ENCODE data around the gene SLC25A13.
"Not testable (repeated sequence)": the region's sequence is repeated elsewhere in the genome, so short reads cannot be mapped to it uniquely, and the experiment has no call there.

Gene SLC25A13

GRCh38 chr7:96293911-96294310 lies 28.0 kb downstream of the SLC25A13 start:
- H3K9ac ChIP-seq (ENCODE audit: low read depth, low read length); H3K4me1 ChIP-seq (ENCODE audit: control insufficient read depth, insufficient read depth, low read length); H3K27me3 ChIP-seq (ENCODE audit: control insufficient read depth, insufficient read depth, low read length); H3K4me3 ChIP-seq (ENCODE audit: low read length); H3K4me2 ChIP-seq (ENCODE audit: low read length); H3K9me3 ChIP-seq (replicated peaks; ENCODE audit: low read length); H3K36me3 ChIP-seq (ENCODE audit: insufficient read depth, low read length): not testable (repeated sequence)

DNA sequence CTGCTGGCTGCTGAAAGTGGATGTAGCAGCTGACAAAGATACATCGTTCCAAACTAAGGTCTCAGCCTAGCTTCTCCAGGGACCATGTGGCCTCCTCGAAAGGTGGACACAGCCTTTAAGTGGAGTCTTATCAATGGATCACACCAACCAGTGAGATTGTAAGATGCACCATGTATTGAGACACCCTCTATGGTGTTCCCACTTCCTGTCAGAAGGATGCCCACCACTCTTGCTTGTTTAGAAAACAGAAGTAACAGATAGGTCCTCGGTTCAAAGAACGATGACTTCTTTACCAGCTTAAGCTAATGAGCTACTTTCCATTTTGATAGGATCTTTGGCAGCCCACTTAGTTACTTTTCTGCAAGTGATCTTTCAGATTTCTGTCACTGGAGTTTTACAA lies 34.3 kb downstream of the SLC25A13 start:
- H3K9ac ChIP-seq (ENCODE audit: low read depth, low read length) = no peak overlapping the region
- no peak overlapping the region for H3K4me3 ChIP-seq (ENCODE audit: low read length)
- no peak overlapping the region for H3K4me2 ChIP-seq (ENCODE audit: low read length)
- H3K27me3 ChIP-seq (ENCODE audit: control insufficient read depth, insufficient read depth, low read length) = no peaks in the 10 kb centered on the region
- no peaks in the 10 kb centered on the region for H3K4me1 ChIP-seq (ENCODE audit: control insufficient read depth, insufficient read depth, low read length)
- H3K9me3 ChIP-seq (replicated peaks; ENCODE audit: low read length) = no peaks in the 10 kb centered on the region
- no peaks in the 10 kb centered on the region for H3K36me3 ChIP-seq (ENCODE audit: insufficient read depth, low read length)

DNA sequence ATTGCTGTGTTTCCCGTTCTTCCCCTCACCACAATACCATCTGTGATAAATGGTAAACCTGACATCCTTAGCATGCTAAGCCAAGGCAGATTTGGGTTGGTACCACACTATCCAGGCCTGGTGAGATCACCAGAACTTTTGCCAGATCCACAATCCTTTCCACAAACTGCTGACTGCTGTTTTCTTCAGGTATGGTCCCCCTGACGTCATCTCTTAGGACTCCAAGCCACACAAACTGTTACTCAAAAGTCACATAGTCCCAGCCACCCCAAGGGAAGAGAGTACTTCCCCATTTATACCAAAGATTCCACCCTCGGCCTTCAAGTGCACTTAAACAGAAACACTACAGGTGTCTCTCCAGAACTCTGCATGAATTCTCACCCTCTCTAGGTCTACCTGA lies 34.8 kb downstream of the SLC25A13 start:
- H3K4me1 ChIP-seq (ENCODE audit: control insufficient read depth, insufficient read depth, low read length) = no peaks in the 10 kb centered on the region
- H3K36me3 ChIP-seq (ENCODE audit: insufficient read depth, low read length) = no peaks in the 10 kb centered on the region
- H3K9ac ChIP-seq (ENCODE audit: low read depth, low read length) = no peak overlapping the region
- H3K9me3 ChIP-seq (replicated peaks; ENCODE audit: low read length) = no peaks in the 10 kb centered on the region
- H3K27me3 ChIP-seq (ENCODE audit: control insufficient read depth, insufficient read depth, low read length) = no peaks in the 10 kb centered on the region
- no peak overlapping the region for H3K4me3 ChIP-seq (ENCODE audit: low read length)
- no peak overlapping the region for H3K4me2 ChIP-seq (ENCODE audit: low read length)

DNA sequence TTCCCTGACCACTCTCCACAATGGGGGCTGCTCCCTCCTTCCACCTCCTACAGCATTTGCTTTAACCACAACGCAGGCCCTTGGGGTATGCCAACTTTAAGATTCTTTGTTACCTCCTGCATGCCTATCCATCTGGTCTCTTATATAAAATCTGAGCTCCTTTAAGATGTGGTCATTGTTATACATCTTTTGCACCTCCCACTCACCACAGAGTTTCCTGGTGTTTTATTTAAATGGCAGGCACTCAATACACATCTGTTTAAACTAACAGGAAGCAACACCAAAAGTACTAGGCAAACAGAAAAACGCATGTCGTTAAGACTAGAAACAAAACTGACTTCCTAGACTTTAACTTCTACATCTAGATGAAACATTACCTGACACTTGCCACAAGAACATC lies 36.3 kb downstream of the SLC25A13 start:
- Histone ChIP-seq H3K4me1 (ENCODE audit: control insufficient read depth, insufficient read depth, low read length) (no peaks in the 10 kb centered on the region), H3K4me3 (ENCODE audit: low read length) (no peak overlapping the region), H3K36me3 (ENCODE audit: insufficient read depth, low read length) (no peaks in the 10 kb centered on the region), H3K9me3 (replicated peaks; ENCODE audit: low read length) (no peaks in the 10 kb centered on the region), H3K27me3 (ENCODE audit: control insufficient read depth, insufficient read depth, low read length) (no peaks in the 10 kb centered on the region), H3K9ac (ENCODE audit: low read depth, low read length) (no peak overlapping the region), H3K4me2 (ENCODE audit: low read length) (no peak overlapping the region)

- Histone ChIP-seq H3K9ac (ENCODE audit: low read depth, low read length) (no peak overlapping the region), H3K4me3 (ENCODE audit: low read length) (no peak overlapping the region), H3K9me3 (replicated peaks; ENCODE audit: low read length) (no peaks in the 10 kb centered on the region), H3K4me2 (ENCODE audit: low read length) (no peak overlapping the region), H3K4me1 (ENCODE audit: control insufficient read depth, insufficient read depth, low read length) (no peaks in the 10 kb centered on the region), H3K27me3 (ENCODE audit: control insufficient read depth, insufficient read depth, low read length) (no peaks in the 10 kb centered on the region), H3K36me3 (ENCODE audit: insufficient read depth, low read length) (no peaks in the 10 kb centered on the region)
Observed at GRCh38 chr7:96284835-96285234, 37.1 kb downstream of the SLC25A13 start.

DNA sequence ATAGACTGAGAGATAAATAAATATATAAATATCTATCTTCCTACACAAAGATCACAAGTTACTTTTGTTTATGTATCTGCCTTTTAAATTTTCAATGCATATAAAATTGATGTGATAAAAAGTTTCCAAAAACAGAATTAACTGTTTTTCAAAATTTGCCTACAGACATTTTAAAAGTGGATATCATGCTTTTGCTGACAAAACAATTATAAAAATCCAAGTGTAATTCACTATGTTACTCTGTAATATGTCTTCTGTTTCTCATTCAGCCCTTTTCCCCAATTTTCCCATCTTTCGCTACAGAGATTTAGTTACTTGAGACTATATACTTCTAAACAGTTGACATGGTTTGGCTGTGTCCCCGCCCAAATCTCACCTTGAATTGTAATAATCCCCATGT lies 37.7 kb downstream of the SLC25A13 start:
- no peaks in the 10 kb centered on the region for H3K36me3 ChIP-seq (ENCODE audit: insufficient read depth, low read length)
- no peak overlapping the region for H3K4me2 ChIP-seq (ENCODE audit: low read length)
- no peaks in the 10 kb centered on the region for H3K9me3 ChIP-seq (replicated peaks; ENCODE audit: low read length)
- no peak overlapping the region for H3K4me3 ChIP-seq (ENCODE audit: low read length)
- H3K9ac ChIP-seq (ENCODE audit: low read depth, low read length) = no peak overlapping the region
- no peaks in the 10 kb centered on the region for H3K4me1 ChIP-seq (ENCODE audit: control insufficient read depth, insufficient read depth, low read length)
- no peaks in the 10 kb centered on the region for H3K27me3 ChIP-seq (ENCODE audit: control insufficient read depth, insufficient read depth, low read length)

DNA sequence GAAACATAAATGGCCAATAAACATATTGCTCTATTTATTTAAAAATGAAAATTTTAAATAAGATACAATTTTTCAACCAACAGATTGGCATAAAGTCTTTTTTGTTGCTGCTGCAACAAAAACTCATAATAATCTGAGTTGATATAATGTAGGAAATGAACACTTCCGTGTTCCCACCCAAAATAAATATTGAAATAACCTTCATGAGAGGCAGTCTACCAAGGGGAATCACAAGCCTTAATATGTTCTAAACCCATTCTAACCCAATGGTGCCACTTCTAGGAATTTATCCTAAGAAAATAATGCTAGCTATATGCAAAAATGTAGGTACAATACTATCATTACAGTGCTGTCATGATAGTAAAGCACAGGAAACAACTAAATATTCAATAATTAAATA lies 39.1 kb downstream of the SLC25A13 start:
- H3K36me3 ChIP-seq (ENCODE audit: insufficient read depth, low read length) = no peaks in the 10 kb centered on the region
- no peak overlapping the region for H3K4me2 ChIP-seq (ENCODE audit: low read length)
- H3K4me1 ChIP-seq (ENCODE audit: control insufficient read depth, insufficient read depth, low read length) = no peaks in the 10 kb centered on the region
- no peaks in the 10 kb centered on the region for H3K9me3 ChIP-seq (replicated peaks; ENCODE audit: low read length)
- no peak overlapping the region for H3K4me3 ChIP-seq (ENCODE audit: low read length)
- H3K27me3 ChIP-seq (ENCODE audit: control insufficient read depth, insufficient read depth, low read length) = no peaks in the 10 kb centered on the region
- no peak overlapping the region for H3K9ac ChIP-seq (ENCODE audit: low read depth, low read length)

GRCh38 chr7:96277921-96278320 lies 44.0 kb downstream of the SLC25A13 start:
- Histone ChIP-seq H3K4me3 (ENCODE audit: low read length) (no peak overlapping the region), H3K4me1 (ENCODE audit: control insufficient read depth, insufficient read depth, low read length) (no peaks in the 10 kb centered on the region), H3K9ac (ENCODE audit: low read depth, low read length) (no peak overlapping the region), H3K4me2 (ENCODE audit: low read length) (no peak overlapping the region), H3K9me3 (replicated peaks; ENCODE audit: low read length) (no peaks in the 10 kb centered on the region), H3K36me3 (ENCODE audit: insufficient read depth, low read length) (peaks cover 3% of the 10 kb centered on the region), H3K27me3 (ENCODE audit: control insufficient read depth, insufficient read depth, low read length) (no peaks in the 10 kb centered on the region)

DNA sequence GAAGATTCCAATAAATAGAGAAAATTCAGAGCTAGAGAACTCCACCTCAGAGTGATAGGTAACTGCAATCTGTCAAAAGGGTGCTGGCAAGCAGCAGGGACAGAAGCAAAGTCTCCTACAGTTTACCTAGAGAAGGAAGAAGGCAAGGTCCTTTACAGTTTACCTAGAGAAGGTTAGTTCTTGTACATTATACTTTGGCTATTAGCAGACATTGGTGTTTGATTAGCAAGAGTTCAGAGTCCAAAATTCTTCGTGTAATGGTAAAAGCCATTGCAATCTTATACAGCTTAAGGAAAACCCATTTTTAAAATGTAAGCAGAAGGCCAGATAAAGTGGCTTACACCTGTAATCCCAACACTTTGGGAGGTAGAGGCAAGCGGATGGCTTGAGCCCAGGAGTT lies 45.9 kb downstream of the SLC25A13 start:
- no peak overlapping the region for H3K4me3 ChIP-seq (ENCODE audit: low read length)
- peaks cover 3% of the 10 kb centered on the region for H3K36me3 ChIP-seq (ENCODE audit: insufficient read depth, low read length)
- no peaks in the 10 kb centered on the region for H3K9me3 ChIP-seq (replicated peaks; ENCODE audit: low read length)
- H3K9ac ChIP-seq (ENCODE audit: low read depth, low read length) = no peak overlapping the region
- no peak overlapping the region for H3K4me2 ChIP-seq (ENCODE audit: low read length)
- no peaks in the 10 kb centered on the region for H3K4me1 ChIP-seq (ENCODE audit: control insufficient read depth, insufficient read depth, low read length)
- H3K27me3 ChIP-seq (ENCODE audit: control insufficient read depth, insufficient read depth, low read length) = no peaks in the 10 kb centered on the region

DNA sequence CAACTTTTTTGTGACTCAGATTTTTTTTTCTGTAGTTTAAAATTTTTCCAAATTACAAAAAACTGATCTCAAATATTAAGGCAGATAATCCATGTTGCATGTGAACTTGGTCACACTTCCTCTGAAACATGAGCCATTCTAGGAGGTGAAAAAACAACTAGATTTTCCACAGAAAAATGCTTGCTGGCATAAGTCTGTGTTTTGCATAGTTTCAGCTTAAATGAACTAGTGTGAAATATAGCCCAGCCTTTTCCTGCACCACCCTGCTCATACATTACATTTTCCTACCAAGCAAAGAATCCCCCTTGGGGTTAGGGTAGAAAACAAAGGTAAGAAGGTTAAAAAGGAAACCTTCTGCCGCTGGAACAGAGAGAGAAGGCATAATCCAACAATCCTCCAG lies 48.2 kb downstream of the SLC25A13 start:
- H3K4me2 ChIP-seq (ENCODE audit: low read length) = no peak overlapping the region
- H3K27me3 ChIP-seq (ENCODE audit: control insufficient read depth, insufficient read depth, low read length) = no peaks in the 10 kb centered on the region
- H3K4me1 ChIP-seq (ENCODE audit: control insufficient read depth, insufficient read depth, low read length) = no peaks in the 10 kb centered on the region
- H3K9ac ChIP-seq (ENCODE audit: low read depth, low read length) = no peak overlapping the region
- H3K36me3 ChIP-seq (ENCODE audit: insufficient read depth, low read length) = peaks cover 3% of the 10 kb centered on the region
- H3K9me3 ChIP-seq (replicated peaks; ENCODE audit: low read length) = no peaks in the 10 kb centered on the region
- H3K4me3 ChIP-seq (ENCODE audit: low read length) = no peak overlapping the region

DNA sequence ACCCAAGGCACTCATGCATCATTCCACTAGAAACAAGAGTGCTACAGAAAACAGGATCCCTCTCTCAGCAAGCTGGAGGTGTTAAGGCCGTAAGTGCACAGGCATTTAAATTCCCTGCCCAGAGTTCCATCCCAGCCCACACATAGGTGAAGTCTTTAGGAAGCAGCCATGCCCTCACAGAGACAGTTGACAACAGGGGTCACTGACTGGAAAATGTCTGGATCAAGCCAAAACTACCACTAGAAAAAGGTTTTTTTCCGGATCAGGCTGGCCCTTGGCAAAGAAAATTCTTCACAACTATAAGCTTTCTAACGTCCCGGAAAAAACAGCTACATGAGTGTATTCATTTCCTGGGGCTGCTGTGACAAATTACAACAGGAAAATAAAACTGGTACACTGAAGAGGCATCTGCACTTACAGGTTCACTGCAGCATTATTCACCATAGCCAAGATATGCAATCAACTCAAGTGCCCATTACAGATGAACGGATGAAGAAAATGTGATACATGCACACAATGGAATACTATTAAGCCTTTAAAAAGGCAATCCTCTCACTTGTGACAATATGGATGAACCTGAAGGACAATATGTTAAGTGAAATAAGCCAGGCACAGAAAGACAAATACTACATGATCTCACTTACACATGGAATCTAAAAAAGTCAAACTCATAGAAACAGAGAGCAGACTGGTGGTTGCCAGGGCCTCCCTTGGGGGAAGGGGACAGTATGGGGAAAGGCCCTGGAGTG lies 52.5 kb downstream of the SLC25A13 start:
- no peaks in the 10 kb centered on the region for H3K36me3 ChIP-seq (ENCODE audit: insufficient read depth, low read length)
- H3K27me3 ChIP-seq (ENCODE audit: control insufficient read depth, insufficient read depth, low read length) = no peaks in the 10 kb centered on the region
- H3K9me3 ChIP-seq (replicated peaks; ENCODE audit: low read length) = no peaks in the 10 kb centered on the region
- no peaks in the 10 kb centered on the region for H3K4me1 ChIP-seq (ENCODE audit: control insufficient read depth, insufficient read depth, low read length)
- no peak overlapping the region for H3K4me3 ChIP-seq (ENCODE audit: low read length)
- H3K9ac ChIP-seq (ENCODE audit: low read depth, low read length) = no peak overlapping the region
- H3K4me2 ChIP-seq (ENCODE audit: low read length) = no peak overlapping the region

DNA sequence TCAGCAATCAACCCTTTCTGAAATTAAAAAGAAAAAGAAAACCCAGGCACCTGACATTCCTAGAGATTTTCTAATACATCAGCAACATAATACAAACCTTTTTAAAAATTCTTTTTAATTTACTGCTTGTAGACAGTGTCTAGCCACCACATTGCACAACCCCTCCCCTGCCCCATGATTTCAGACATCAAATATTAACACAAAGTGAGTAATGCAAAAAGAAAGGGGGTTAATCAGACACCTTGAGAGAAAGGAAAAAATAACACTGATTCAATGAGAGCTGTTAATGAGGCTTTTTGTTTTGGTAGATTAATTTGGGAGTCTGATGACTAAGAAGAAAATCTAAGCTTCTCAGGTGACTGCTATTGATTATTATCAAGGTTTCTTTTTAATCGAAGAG lies 55.3 kb downstream of the SLC25A13 start:
- no peaks in the 10 kb centered on the region for H3K27me3 ChIP-seq (ENCODE audit: control insufficient read depth, insufficient read depth, low read length)
- H3K4me2 ChIP-seq (ENCODE audit: low read length) = no peak overlapping the region
- H3K9me3 ChIP-seq (replicated peaks; ENCODE audit: low read length) = no peaks in the 10 kb centered on the region
- H3K9ac ChIP-seq (ENCODE audit: low read depth, low read length) = no peak overlapping the region
- H3K4me1 ChIP-seq (ENCODE audit: control insufficient read depth, insufficient read depth, low read length) = no peaks in the 10 kb centered on the region
- no peak overlapping the region for H3K4me3 ChIP-seq (ENCODE audit: low read length)
- no peaks in the 10 kb centered on the region for H3K36me3 ChIP-seq (ENCODE audit: insufficient read depth, low read length)
